HG03354 (cell line): ENCODE results near the gene FAF1.

Source experiments
- ATAC-seq: cut with Tn5 transposase; IDR thresholded peaks from one replicate; pipeline ENCODE4 v1.9.1; 2021; ENCODE audit warnings: mild to moderate bottlenecking; ENCODE audit not compliant: unreplicated experiment, poor library complexity, severe bottlenecking

FAF1 gene

GRCh38 chr1:50609508-50609907, 350.6 kb downstream of the FAF1 start:
- ATAC-seq = no peak

- no peak for ATAC-seq
These were observed 354.7 kb downstream of the FAF1 start for GRCh38 chr1:50605186-50605875.

GRCh38 chr1:50604580-50604979, 355.5 kb downstream of the FAF1 start:
- no peak for ATAC-seq

GRCh38 chr1:50603274-50604271, 356.5 kb downstream of the FAF1 start:
- ATAC-seq = no peak

- no peak for ATAC-seq
These were observed 360.5 kb downstream of the FAF1 start for GRCh38 chr1:50599546-50599945.

- ATAC-seq = no peak
These were observed 364.2 kb downstream of the FAF1 start for GRCh38 chr1:50595874-50596273.

- ATAC-seq = no peak
These were observed 366.6 kb downstream of the FAF1 start for GRCh38 chr1:50593515-50593914.

GRCh38 chr1:50591598-50591997, 368.5 kb downstream of the FAF1 start:
- no peak for ATAC-seq

GRCh38 chr1:50582346-50582745, 377.7 kb downstream of the FAF1 start:
- ATAC-seq = no peak

- no peak for ATAC-seq
These were observed 390.0 kb downstream of the FAF1 start for GRCh38 chr1:50570066-50570468.

GRCh38 chr1:50568782-50569181, 391.3 kb downstream of the FAF1 start:
- ATAC-seq = no peak

GRCh38 chr1:50566405-50566804, 393.7 kb downstream of the FAF1 start:
- ATAC-seq = no peak

- ATAC-seq = no peak
These were observed 395.6 kb downstream of the FAF1 start for GRCh38 chr1:50564417-50564816.

GRCh38 chr1:50562106-50562505, 398.0 kb downstream of the FAF1 start:
- no peak for ATAC-seq

- no peak for ATAC-seq
These were observed 400.6 kb downstream of the FAF1 start for GRCh38 chr1:50559421-50559820.

GRCh38 chr1:50553921-50554320, 406.1 kb downstream of the FAF1 start:
- ATAC-seq = no peak

- no peak for ATAC-seq
These were observed 411.8 kb downstream of the FAF1 start for GRCh38 chr1:50548243-50548642.

GRCh38 chr1:50542362-50542761, 417.7 kb downstream of the FAF1 start:
- no peak for ATAC-seq

GRCh38 chr1:50538476-50538875, 421.6 kb downstream of the FAF1 start:
- no peak for ATAC-seq

- ATAC-seq = no peak
These were observed 428.5 kb downstream of the FAF1 start for GRCh38 chr1:50531601-50532000.

GRCh38 chr1:50531027-50531426, 429.0 kb downstream of the FAF1 start:
- no peak for ATAC-seq
